CD4-positive, alpha-beta T cell treated with Interleukin-2 at 100 ng/mL for 4 hours (primary cell): ENCODE data around the gene TBC1D23.
"Not testable (repeated sequence)": the region's sequence is repeated elsewhere in the genome, so short reads cannot be mapped to it uniquely, and the experiment has no call there.

Experiments
- DNase-seq: peaks from one replicate; pipeline ENCODE4 v3.0.0-alpha.2; 2020; ENCODE audit warnings: low spot score

The TBC1D23 gene

GRCh38 chr3:100257586-100257985 lies 3.2 kb upstream of the TBC1D23 start:
- DNase-seq, result no peak

DNA sequence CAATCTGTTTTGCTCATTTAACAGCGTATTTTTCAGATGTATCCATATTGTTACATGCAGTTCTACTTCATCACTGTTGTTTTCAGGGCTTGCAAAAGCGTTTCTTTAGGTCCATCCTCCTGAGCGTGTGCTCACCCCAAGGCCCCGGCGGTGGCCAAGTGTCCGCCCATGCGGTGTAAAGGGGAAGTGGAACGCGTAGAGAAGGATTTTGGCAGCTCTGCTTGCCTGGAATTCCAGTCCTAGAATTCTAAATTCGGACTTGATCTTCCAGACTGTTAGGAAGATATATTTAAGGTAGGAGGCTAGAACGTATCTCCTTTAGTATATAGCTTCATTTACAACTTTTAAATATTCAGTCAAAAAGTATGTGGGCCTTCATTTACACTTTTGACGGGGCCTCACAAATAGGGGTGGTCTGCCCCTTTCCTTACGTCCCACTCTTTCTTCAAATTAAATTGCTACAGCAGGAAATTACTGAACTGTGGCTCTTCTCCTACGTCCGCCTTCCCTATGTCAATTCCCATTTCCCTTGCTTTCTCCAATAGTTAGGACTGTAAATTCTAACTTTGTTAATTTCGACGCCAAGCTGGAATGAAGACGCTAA lies 609 bp upstream of the TBC1D23 start:
- DNase-seq, result no peak

DNA sequence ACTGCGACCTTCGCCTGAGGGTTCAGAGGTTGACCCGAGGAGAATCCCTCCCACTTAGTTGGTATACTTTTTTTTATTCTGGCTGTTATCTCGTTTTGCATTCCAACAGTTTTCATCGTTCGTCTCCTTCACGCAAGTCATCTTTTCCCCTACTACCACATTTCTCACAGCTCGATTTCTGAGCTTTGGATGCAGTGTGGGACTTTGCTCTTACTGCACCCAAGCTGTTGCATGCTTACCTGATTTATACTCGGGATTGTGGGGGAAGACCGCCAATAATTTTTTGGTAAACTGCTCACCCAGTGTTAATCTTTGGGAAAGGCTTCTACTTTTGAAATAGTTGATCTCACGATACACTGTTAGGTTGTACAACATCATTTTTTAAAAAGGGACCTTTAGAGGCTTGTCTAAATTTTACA lies 702 bp downstream of the TBC1D23 start:
- no peak for DNase-seq

- DNase-seq, result not testable (repeated sequence)
Observed at GRCh38 chr3:100262925-100263324, 2.1 kb downstream of the TBC1D23 start.

DNA sequence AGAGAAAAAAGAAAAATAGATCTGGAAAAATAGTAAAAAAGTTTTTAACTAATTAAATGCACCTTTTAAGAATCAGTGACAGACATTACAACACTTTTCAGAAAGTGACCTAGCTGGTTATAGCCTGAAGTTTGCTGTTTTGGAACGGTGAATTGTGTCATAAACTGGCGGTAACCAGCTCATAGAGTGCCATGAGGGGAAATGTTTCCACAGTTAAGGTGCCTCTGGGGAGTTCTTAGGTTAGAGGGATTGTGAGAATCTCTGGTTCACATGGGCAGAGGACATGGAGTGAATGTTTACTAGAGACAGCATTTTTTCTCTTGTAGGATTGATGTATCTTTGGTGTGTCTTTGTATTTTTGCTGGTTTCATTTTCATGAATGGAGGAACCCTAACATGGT lies 2.8 kb downstream of the TBC1D23 start:
- no peak for DNase-seq

GRCh38 chr3:100264242-100264641 lies 3.5 kb downstream of the TBC1D23 start:
- no peak for DNase-seq

DNA sequence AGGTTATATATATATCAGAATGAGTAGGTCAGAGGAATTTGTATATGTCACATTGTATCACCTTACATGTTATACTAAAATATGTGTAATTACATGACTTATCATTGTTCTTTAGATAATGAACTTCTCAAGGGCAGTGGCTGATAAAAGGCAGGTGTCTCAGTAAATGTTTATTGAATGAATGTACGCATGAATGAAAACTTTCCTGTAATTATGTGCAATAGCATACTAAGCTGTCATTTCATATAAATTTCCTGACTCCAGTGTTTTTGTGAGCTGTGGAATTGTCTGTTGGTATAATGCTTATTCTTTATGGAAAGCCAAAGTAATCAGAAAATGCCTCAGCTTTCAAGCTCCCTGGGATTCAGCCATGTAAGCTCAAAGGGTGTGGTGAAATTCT lies 4.2 kb downstream of the TBC1D23 start:
- no peak for DNase-seq

DNA sequence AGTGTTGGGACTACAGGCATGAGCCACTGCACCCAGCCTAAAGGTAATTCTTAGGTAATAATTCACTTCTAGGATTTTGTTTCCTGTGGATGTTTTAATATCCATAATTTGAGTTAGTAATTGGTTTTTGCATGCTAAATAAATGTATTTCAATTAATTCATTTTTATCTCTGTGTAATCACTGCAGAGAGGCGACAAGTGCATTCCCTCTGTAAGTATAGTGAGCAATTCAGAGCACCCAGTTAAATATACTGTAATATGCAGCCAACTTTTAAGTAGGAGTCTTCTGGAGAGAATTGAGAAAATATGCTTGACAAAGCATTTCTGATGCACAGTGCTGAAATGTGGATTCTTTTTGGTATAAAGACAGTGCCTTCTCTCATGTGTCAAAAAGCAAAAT lies 5.7 kb downstream of the TBC1D23 start:
- DNase-seq, result no peak

DNA sequence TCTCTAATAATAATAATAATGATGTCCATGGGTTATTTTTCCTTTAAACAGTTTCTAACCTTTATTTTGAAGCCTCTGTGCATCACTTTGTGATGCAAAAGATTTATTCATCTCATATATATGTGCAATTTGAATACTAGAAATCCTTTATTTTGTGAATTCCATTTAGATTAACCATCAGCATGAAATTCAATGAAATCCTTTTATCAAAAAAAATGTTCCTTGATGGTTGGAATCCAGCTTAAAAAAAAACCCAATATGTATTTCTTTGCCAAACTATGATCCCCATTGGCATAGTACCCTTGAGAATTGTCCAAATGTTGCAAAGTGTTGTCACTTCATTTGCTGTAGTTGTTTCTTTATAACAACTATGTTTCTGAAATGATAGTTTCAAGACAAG lies 7.4 kb downstream of the TBC1D23 start:
- no peak for DNase-seq

- DNase-seq, result no peak
Observed at GRCh38 chr3:100269001-100269400, 8.2 kb downstream of the TBC1D23 start.

GRCh38 chr3:100269410-100270214 lies 8.8 kb downstream of the TBC1D23 start:
- peak; percentile 11 for DNase-seq

DNA sequence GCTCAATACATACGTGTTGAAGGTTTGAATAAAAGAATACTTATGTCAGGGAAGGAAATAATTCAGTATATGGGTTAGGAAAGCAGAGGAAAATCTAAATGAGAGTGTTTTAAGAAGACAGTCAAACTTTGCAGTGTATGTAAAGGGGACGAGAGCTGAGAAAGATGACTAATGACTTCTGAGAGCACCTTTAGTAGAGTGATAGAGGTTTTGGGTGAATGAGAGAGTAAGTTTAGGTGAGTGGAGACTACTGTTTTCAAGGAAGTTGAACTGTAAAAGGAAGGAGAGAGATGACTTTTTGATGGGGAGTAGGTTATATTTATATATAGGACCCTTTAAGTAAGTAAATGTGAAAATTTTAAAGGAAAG lies 9.4 kb downstream of the TBC1D23 start:
- DNase-seq, result no peak

- DNase-seq, result no peak
Observed at GRCh38 chr3:100271522-100271921, 10.7 kb downstream of the TBC1D23 start.

DNA sequence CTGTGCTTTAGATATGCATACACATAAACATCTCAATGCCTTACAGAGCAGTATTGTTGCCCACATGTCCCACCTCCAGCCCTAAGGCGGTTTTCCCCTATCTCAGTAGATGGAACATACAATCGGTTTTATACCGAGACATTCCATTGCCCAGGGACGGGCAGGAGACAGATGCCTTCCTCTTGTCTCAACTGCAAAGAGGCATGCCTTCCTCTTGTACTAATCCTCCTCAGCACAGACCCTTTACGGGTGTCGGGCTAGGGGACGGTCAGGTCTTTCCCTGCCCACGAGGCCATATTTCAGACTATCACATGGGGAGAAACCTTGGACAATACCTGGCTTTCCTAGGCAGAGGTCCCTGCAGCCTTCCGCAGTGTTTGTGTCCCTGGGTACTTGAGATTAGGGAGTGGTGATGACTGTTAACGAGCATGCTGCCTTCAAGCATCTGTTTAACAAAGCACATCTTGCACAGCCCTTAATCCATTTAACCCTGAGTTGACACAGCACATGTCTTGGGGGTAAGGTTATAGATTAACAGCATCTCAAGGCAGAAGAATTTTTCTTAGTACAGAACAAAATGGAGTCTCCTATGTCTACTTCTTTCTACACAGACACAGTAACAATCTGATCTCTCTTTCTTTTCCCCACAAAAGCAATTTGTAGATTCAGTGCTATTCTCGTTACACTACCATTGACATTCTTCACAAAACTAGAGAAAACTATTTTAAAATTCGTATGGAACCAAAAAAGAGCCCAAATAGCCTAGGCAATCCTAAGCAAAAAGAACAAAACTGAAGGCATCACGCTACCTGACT lies 12.2 kb downstream of the TBC1D23 start:
- DNase-seq, result not testable (repeated sequence)

DNA sequence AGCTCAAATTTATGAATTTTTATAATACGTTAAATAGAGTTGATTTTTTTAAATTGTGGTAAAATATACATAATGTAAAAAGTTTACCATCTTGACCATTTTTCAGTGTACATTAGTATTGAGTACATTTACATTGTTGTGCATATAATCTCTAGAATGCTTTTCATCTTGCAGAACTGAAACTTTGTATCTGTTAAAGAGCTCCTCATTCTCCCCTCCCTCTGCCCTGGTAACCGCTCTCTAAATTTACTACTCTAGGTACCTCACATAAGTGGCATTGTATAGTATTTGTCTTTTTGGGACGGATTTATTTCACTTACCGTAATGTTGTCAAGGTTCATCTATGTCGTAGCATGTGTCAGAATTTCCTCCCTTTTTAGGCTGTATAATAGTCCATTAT lies 13.6 kb downstream of the TBC1D23 start:
- DNase-seq, result no peak

DNA sequence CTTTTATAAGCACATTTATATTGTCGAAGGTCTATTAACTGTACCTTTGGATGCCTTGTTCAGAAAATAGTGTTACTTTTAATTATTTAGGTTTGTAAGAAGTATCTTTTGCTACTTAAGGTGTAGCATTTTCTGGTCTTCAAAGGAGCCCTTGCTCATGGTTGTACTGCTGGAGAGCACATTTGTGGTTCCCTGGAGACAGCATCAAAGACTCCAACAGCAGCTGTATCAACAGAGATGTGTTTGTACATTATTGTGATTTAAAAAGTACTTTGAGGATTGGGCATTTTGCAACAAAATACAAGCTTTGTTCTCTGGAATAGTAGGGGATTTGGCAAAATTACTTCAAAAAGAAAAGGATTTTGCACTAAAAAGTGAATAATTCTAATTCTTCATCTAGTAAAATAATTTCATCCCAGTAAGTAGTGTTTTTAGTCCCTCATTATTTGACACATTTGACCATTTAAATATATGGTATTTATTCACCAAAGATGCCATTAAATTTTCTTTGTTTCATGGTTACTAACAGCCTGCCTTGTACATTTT lies 16.5 kb downstream of the TBC1D23 start:
- DNase-seq, result no peak

GRCh38 chr3:100278910-100279309 lies 18.1 kb downstream of the TBC1D23 start:
- no peak for DNase-seq

DNA sequence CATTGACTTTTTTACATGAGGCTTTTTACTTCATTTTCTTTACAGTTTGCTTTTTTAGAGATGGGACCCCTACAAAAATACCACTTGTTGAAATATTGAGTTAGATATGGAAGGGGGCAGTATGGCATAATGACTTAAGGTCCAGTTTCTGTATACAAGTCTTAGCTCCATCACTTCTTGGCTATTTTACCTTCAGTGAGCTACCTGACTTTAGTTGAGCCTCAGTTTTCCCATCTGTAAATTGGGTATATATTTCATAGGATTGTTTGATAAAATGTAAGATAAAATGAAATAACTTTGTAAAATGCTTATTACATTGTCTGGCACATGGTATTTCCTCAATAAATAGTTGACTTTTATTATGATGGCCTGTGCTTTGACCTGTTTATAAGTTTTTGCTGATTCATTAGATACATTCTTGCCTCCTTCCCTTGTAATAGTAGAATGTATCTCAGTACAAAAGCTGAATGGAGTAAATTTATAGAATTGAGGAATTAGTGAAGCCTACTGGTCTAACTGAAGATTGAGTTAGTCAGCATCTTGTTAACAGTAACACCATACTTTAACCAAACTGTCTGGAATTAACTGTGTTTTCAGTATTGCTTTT lies 27.6 kb downstream of the TBC1D23 start:
- no peak for DNase-seq

GRCh38 chr3:100289339-100289738 lies 28.5 kb downstream of the TBC1D23 start:
- DNase-seq, result no peak

GRCh38 chr3:100295089-100295488 lies 34.3 kb downstream of the TBC1D23 start:
- DNase-seq, result no peak

DNA sequence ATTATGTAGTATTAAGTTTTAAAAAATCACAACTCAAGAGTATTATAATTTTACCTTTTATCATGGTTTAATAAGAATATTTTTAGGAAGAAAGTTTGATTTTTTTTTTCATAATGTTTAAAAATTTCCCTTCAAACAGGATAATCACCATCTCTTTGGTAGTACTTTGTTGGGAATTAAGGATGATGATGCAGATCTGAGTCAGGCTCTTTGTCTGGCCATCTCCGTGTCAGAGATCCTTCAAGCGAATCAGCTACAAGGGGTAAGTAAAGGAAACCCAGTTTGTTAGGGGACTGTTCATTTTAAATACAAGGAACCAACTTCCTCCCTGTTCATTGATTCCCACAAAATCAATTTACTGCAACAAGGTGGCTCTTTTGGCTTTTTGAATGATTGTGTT lies 37.0 kb downstream of the TBC1D23 start:
- DNase-seq, result no peak

DNA sequence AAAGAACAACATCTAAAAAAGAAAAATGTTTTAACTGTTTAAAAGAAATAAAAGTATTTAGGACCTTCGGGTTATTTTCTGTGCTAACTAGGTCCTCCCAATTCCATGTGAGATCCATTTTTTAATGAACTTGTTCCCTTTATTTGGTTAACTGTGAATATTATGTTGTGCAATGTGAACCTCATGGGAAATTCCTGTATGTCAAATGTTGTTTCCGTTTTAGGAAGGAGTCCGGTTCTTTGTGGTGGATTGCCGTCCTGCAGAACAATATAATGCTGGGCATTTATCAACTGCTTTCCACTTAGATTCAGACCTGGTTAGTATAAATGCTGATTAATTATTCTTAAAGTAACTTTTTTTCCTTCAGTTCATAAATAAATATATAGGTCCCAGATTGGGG lies 38.2 kb downstream of the TBC1D23 start:
- DNase-seq, result no peak
